Peyer's patch (tissue), 4 donors: ENCODE measurements around the gene NPEPPS.

Source experiments
- CTCF ChIP-seq, 6 experiments: fragments of 450-650 bp in 4 of 6; fragments of 200-600 bp in 2 of 6; sonication (generic) in 1 of 6; IDR thresholded peaks; one replicate each; pipeline ENCODE4 v1.5.1; 2017 to 2019; ENCODE audit warnings: antibody characterized with exemption in 6 of 6, mild to moderate bottlenecking in 3 of 6, moderate library complexity in 1 of 6
- POLR2A ChIP-seq, 2 donors: fragments of 450-650 bp; IDR thresholded peaks; one replicate each; pipeline ENCODE4 v1.5.1; 2017; ENCODE audit warnings: antibody characterized with exemption in 2 of 2, mild to moderate bottlenecking in 2 of 2, moderate library complexity in 2 of 2

GRCh38 chr17:47630614-47631013 is 99.7 kb downstream of the NPEPPS start:
- no peak for TF ChIP-seq POLR2A (IDR thresholded peaks at IDR 0.05)
- no peak for TF ChIP-seq CTCF (IDR thresholded peaks at IDR 0.05)
